OCI-LY1 (cell line): ENCODE data around the gene ERO1A.

ENCODE experiments used
- H2AFZ ChIP-seq: fragments of 200-600 bp; sonication (generic), shearing (Covaris generic); 2 replicates; pipeline ENCODE4 v1.6.0; 2014; ENCODE audit warnings: antibody characterized with exemption, mild to moderate bottlenecking, low read length
- H3F3A ChIP-seq: fragments of 200-600 bp; sonication (generic), shearing (Covaris generic); 2 replicates; pipeline ENCODE4 v1.6.0; 2014; ENCODE audit warnings: mild to moderate bottlenecking, antibody characterized with exemption, low read length, moderate library complexity; ENCODE audit not compliant: insufficient read depth
- H3K27ac ChIP-seq: fragments of 200-600 bp; sonication (generic); 2 replicates; pipeline ENCODE4 v1.5.1; 2014; ENCODE audit warnings: low read length, mixed run types, mild to moderate bottlenecking, low read depth; ENCODE audit not compliant: poor library complexity, severe bottlenecking
- H3K27me3 ChIP-seq: fragments of 200-600 bp; sonication (generic); 2 replicates; pipeline ENCODE4 v1.6.0; 2014; ENCODE audit warnings: antibody characterized with exemption, mild to moderate bottlenecking, low read length, moderate library complexity; ENCODE audit not compliant: insufficient read depth
- H3K36me3 ChIP-seq: fragments of 200-600 bp; sonication (generic); 2 replicates; pipeline ENCODE4 v1.6.1; 2014; ENCODE audit warnings: mild to moderate bottlenecking, antibody characterized with exemption, low read length, moderate library complexity, mixed read lengths; ENCODE audit not compliant: insufficient read depth
- H3K4me1 ChIP-seq: fragments of 200-600 bp; sonication (generic); 2 replicates; pipeline ENCODE4 v1.5.1; 2014; ENCODE audit warnings: mild to moderate bottlenecking, low read length, moderate library complexity; ENCODE audit not compliant: insufficient read depth, severe bottlenecking
- H3K4me2 ChIP-seq: fragments of 200-600 bp; sonication (generic), shearing (Covaris generic); 2 replicates; pipeline ENCODE4 v1.6.1; 2014; ENCODE audit warnings: low read length
- H3K4me3 ChIP-seq: fragments of 200-600 bp; sonication (generic); 2 replicates; pipeline ENCODE4 v1.5.1; 2014; ENCODE audit warnings: low read length, low read depth, mild to moderate bottlenecking, mixed read lengths; ENCODE audit not compliant: poor library complexity, severe bottlenecking
- H3K79me2 ChIP-seq: fragments of 200-600 bp; shearing (Covaris generic); 2 replicates; pipeline ENCODE4 v1.6.1; 2016; ENCODE audit warnings: mixed run types, low read length, mixed read lengths; ENCODE audit not compliant: insufficient read depth
- H3K9ac ChIP-seq: fragments of 200-600 bp; sonication (generic), shearing (Covaris generic); 2 replicates; pipeline ENCODE4 v1.6.1; 2014; ENCODE audit warnings: mild to moderate bottlenecking, low read length, mixed read lengths
- H3K9me2 ChIP-seq: fragments of 200-600 bp; sonication (generic), shearing (Covaris generic); 2 replicates; pipeline ENCODE4 v1.6.1; 2014; ENCODE audit warnings: low read depth, mild to moderate bottlenecking, low read length, mixed read lengths
- H3K9me3 ChIP-seq: fragments of 200-600 bp; shearing (Covaris generic); 2 replicates; pipeline ENCODE4 v1.6.1; 2014; ENCODE audit warnings: low read length, mixed read lengths
- H4K20me1 ChIP-seq: fragments of 200-600 bp; sonication (generic), shearing (Covaris generic); 2 replicates; pipeline ENCODE4 v1.6.0; 2016; ENCODE audit warnings: mild to moderate bottlenecking, low read length; ENCODE audit not compliant: insufficient read depth
- CTCF ChIP-seq: fragments of 200-600 bp; sonication (generic), shearing (Covaris generic); IDR thresholded peaks from 2 replicates; pipeline ENCODE4 v1.5.1; 2017; ENCODE audit warnings: mild to moderate bottlenecking, antibody characterized with exemption, low read length, moderate library complexity, mixed read lengths
- EZH2 ChIP-seq: fragments of 200-600 bp; sonication (generic), shearing (Covaris generic); IDR thresholded peaks from 2 replicates; pipeline ENCODE4 v1.8.0; 2017; ENCODE audit warnings: borderline replicate concordance, mixed run types, mild to moderate bottlenecking, antibody characterized with exemption, low read length, moderate library complexity, mixed read lengths

Gene ERO1A

GRCh38 chr14:52599974-52600373 is 95.4 kb downstream of the ERO1A start:
- Histone ChIP-seq H3K9ac (no peak overlapping the region), H3F3A (no peaks in the 10 kb centered on the region), H3K27ac (no peak overlapping the region), H3K4me1 (peaks cover 4% of the 10 kb centered on the region), H3K36me3 (no peaks in the 10 kb centered on the region), H4K20me1 (no peaks in the 10 kb centered on the region), H3K79me2 (no peaks in the 10 kb centered on the region), H3K4me3 (no peak overlapping the region), H2AFZ (no peak overlapping the region), H3K9me3 (no peaks in the 10 kb centered on the region), H3K9me2 (no peaks in the 10 kb centered on the region), H3K27me3 (no peaks in the 10 kb centered on the region), H3K4me2 (no peak overlapping the region)
- TF ChIP-seq CTCF: no peak
- no peak for TF ChIP-seq EZH2

GRCh38 chr14:52598568-52598967 is 96.8 kb downstream of the ERO1A start:
- Histone ChIP-seq H3K9me2 (no peaks in the 10 kb centered on the region), H3K27ac (no peak overlapping the region), H3K79me2 (no peaks in the 10 kb centered on the region), H2AFZ (no peak overlapping the region), H3K27me3 (no peaks in the 10 kb centered on the region), H3K4me3 (no peak overlapping the region), H3K4me2 (no peak overlapping the region), H3K36me3 (no peaks in the 10 kb centered on the region), H3K4me1 (peaks cover 4% of the 10 kb centered on the region), H4K20me1 (no peaks in the 10 kb centered on the region), H3F3A (no peaks in the 10 kb centered on the region), H3K9ac (no peak overlapping the region), H3K9me3 (no peaks in the 10 kb centered on the region)
- no peak for TF ChIP-seq CTCF
- TF ChIP-seq EZH2: no peak

DNA sequence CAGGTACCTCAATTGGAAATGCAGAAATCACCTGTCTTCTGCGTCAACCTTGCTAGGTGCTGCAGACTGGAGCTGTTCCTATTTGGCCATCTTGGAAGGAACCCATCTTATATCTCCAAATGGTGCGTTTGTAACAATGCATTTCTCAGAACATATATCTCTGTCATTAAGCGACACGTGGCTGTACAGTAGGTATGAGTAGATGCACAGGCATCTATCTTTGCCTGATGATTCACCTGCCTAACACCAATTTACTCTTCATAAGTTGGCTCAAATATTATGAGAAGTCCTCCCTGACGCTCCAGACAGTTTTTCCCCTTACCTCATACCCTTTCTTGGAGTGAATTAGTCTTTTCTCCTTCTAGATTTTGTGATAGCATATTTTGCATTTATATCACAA is 98.5 kb downstream of the ERO1A start:
- H3K79me2 ChIP-seq: no peaks in the 10 kb centered on the region
- TF ChIP-seq EZH2 (no peak), CTCF (no peak)
- no peaks in the 10 kb centered on the region for H3F3A ChIP-seq
- H4K20me1 ChIP-seq: no peaks in the 10 kb centered on the region
- H3K9ac ChIP-seq: no peak overlapping the region
- no peak overlapping the region for H3K4me2 ChIP-seq
- H3K9me2 ChIP-seq: no peaks in the 10 kb centered on the region
- H3K4me1 ChIP-seq: peaks cover under 1% of the 10 kb centered on the region
- H3K27ac ChIP-seq: no peak overlapping the region
- H3K9me3 ChIP-seq: no peaks in the 10 kb centered on the region
- H2AFZ ChIP-seq: no peak overlapping the region
- no peaks in the 10 kb centered on the region for H3K27me3 ChIP-seq
- H3K4me3 ChIP-seq: no peak overlapping the region
- H3K36me3 ChIP-seq: no peaks in the 10 kb centered on the region
